Neural crest cell (in vitro differentiated cells): ENCODE data around the gene PRRG2. TPM values are rescaled to one million over a fixed set of nuclear protein-coding genes. Genes with fewer than 3 reads are reported as not detected.

Experiments
- DNase-seq: peaks from one replicate; pipeline ENCODE4 v3.0.0; 2021; ENCODE audit warnings: low read depth, mixed read lengths, low spot score
- H3K27ac Mint-ChIP-seq: one replicate; pipeline ENCODE4 v1.8.0; 2021; ENCODE audit warnings: mild to moderate bottlenecking, mixed read lengths; ENCODE audit not compliant: unreplicated experiment
- H3K27me3 Mint-ChIP-seq: 2 replicates; pipeline ENCODE4 v1.8.0; 2021; ENCODE audit warnings: low read depth, mild to moderate bottlenecking, mixed read lengths
- H3K36me3 Mint-ChIP-seq: 2 replicates; pipeline ENCODE4 v1.8.0; 2021; ENCODE audit warnings: low read depth, mild to moderate bottlenecking, mixed read lengths
- H3K4me1 Mint-ChIP-seq: 2 replicates; pipeline ENCODE4 v1.8.0; 2021; ENCODE audit warnings: mixed read lengths
- H3K4me3 Mint-ChIP-seq: one replicate; pipeline ENCODE4 v1.8.0; 2021; ENCODE audit warnings: mild to moderate bottlenecking, mixed read lengths
- H3K9me3 Mint-ChIP-seq: 2 replicates; pipeline ENCODE4 v1.8.0; 2021; ENCODE audit warnings: mixed read lengths
- CTCF ChIP-seq: fragments of 200-600 bp; sonication (generic); conservative IDR thresholded peaks from 2 replicates; pipeline ENCODE4 v1.5.0; 2021; ENCODE audit warnings: antibody characterized with exemption, mild to moderate bottlenecking
- total RNA-seq: library from RNA; stranded (reverse); gene quantifications from 2 replicates; pipeline ENCODE4 v1.2.1, GENCODE V29; 2021

Gene PRRG2
- total RNA-seq, 1 donor from 2014 or later, result 1.0 TPM

GRCh38 chr19:49596954-49597702 is 16.0 kb downstream of the PRRG2 start:
- H3K4me3 Mint-ChIP-seq, result no peak overlapping the region
- H3K27me3 Mint-ChIP-seq, result peaks cover 2% of the 10 kb centered on the region
- peaks cover 14% of the 10 kb centered on the region for H3K36me3 Mint-ChIP-seq
- DNase-seq, result no peak
- no peak for TF ChIP-seq CTCF
- no peak overlapping the region for H3K27ac Mint-ChIP-seq
- H3K4me1 Mint-ChIP-seq, result peaks cover 21% of the 10 kb centered on the region
- no peaks in the 10 kb centered on the region for H3K9me3 Mint-ChIP-seq

DNA sequence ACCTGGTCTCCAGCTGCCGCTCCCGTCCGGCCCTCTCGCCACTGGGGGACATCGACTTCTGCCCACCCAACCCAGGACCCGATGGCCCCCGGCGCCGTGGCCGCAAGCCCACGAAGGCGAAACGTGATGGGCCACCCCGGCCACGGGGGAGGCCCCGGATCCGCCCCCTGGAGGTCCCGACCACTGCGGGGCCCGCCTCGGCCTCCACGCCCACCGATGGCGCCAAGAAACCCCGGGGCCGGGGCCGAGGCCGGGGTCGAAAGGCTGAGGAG is 16.5 kb downstream of the PRRG2 start:
- Mint-ChIP-seq H3K27me3 (peaks cover 2% of the 10 kb centered on the region), H3K36me3 (peaks cover 15% of the 10 kb centered on the region), H3K9me3 (no peaks in the 10 kb centered on the region), H3K27ac (no peak overlapping the region), H3K4me1 (peaks cover 16% of the 10 kb centered on the region), H3K4me3 (no peak overlapping the region)
- no peak for DNase-seq
- TF ChIP-seq CTCF, result no peak

DNA sequence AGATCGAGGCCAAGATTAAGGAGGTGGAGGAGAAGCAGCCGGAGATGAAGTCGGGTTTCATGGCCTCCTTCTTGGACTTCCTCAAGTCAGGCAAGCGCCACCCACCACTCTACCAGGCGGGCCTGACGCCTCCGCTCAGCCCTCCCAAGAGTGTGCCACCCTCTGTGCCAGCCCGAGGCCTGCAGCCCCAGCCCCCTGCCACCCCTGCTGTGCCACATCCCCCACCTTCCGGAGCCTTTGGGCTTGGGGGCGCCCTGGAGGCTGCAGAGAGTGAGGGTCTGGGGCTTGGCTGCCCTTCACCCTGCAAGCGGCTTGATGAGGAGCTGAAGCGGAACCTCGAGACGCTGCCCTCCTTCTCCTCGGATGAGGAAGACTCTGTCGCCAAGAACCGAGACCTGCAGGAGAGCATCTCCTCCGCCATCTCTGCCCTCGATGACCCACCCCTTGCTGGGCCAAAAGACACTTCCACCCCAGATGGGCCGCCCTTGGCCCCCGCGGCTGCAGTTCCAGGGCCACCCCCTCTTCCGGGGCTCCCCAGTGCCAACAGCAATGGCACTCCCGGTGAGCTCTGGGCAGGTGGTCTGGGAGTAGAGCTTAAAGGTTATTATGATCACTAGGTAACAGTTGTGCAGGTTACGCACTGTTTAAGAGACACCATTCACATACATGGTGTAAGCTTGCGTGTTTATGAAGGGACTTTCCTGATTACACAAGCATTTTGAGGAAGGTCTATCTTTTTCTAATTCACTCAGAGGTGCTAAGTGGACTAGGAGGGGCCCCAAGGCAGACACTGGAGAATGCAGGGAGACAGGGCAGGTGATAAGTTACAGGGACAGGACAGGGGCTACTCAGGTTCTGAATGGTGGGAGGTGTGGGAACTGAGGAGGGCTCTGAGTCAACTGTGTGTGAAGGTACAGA is 18.5 kb downstream of the PRRG2 start:
- Mint-ChIP-seq H3K27me3 (no peaks in the 10 kb centered on the region), H3K9me3 (no peaks in the 10 kb centered on the region), H3K36me3 (peaks cover 17% of the 10 kb centered on the region), H3K27ac (no peak overlapping the region), H3K4me1 (no peaks in the 10 kb centered on the region), H3K4me3 (no peak overlapping the region)
- DNase-seq, result no peak
- no peak for TF ChIP-seq CTCF

DNA sequence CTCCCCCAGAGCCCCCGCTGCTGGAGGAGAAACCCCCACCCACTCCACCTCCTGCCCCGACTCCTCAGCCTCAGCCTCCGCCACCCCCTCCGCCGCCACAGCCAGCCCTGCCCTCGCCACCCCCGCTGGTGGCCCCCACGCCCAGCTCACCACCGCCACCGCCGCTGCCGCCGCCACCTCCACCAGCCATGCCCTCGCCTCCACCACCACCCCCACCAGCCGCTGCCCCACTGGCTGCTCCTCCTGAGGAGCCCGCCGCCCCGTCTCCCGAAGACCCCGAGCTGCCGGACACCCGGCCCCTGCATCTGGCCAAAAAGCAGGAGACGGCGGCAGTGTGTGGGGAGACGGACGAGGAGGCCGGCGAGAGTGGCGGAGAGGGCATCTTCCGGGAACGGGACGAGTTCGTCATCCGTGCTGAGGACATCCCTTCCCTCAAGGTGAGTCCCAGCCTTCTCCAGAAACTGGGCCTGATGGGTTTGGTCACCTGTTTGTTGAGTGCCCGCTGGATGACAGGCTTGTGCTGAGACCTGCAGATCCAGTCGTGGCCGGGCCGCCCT is 20.4 kb downstream of the PRRG2 start:
- H3K9me3 Mint-ChIP-seq, result no peaks in the 10 kb centered on the region
- no peak for DNase-seq
- H3K4me1 Mint-ChIP-seq, result no peaks in the 10 kb centered on the region
- H3K4me3 Mint-ChIP-seq, result no peak overlapping the region
- H3K36me3 Mint-ChIP-seq, result peaks cover 17% of the 10 kb centered on the region
- H3K27ac Mint-ChIP-seq, result no peak overlapping the region
- TF ChIP-seq CTCF, result no peak
- no peaks in the 10 kb centered on the region for H3K27me3 Mint-ChIP-seq

DNA sequence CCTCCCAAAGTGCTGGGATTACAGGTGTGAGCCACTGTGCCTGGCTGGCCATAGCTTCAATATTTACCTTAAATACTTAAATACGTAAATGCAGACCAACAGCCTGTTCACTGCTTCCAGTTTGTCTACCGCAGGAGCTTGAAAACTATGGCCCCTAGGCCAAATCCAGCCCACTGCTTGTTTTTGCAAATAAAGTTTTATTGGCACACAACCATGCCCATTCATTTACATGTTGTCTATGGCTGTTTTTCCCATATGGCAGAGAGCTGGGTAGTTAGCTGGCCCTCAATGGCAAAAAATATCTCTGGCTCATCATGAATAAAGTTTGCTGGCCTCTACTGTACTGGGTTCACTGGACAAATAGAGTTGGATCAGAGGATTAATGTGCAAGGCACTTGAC is 21.7 kb downstream of the PRRG2 start:
- Mint-ChIP-seq H3K4me1 (no peaks in the 10 kb centered on the region), H3K4me3 (no peak overlapping the region), H3K27me3 (no peaks in the 10 kb centered on the region), H3K36me3 (peaks cover 17% of the 10 kb centered on the region), H3K9me3 (no peaks in the 10 kb centered on the region), H3K27ac (no peak overlapping the region)
- no peak for DNase-seq
- TF ChIP-seq CTCF, result no peak
